ENCODE measurements around the gene TANGO2.

The TANGO2 gene

GRCh38 chr22:20039683-20040325 lies 18.9 kb downstream of the TANGO2 start:
- DNase-seq (ENCODE audit: low read depth in 3 of 3, low spot score in 1 of 3) = no peak

- no peak for DNase-seq (ENCODE audit: low read depth in 3 of 3, low spot score in 1 of 3)
Observed at GRCh38 chr22:20040327-20041200, 19.7 kb downstream of the TANGO2 start.

GRCh38 chr22:20043057-20043996 lies 22.4 kb downstream of the TANGO2 start:
- DNase-seq (ENCODE audit: low read depth in 3 of 3, low spot score in 1 of 3) = no peak

GRCh38 chr22:20043997-20044342 lies 23.1 kb downstream of the TANGO2 start:
- no peak for DNase-seq (ENCODE audit: low read depth in 3 of 3, low spot score in 1 of 3)

- DNase-seq (ENCODE audit: low read depth in 3 of 3, low spot score in 1 of 3) = no peak
Observed at GRCh38 chr22:20044495-20045151, 23.7 kb downstream of the TANGO2 start.

- DNase-seq (ENCODE audit: low read depth in 3 of 3, low spot score in 1 of 3) = no peak
Observed at GRCh38 chr22:20046730-20047129, 25.8 kb downstream of the TANGO2 start.

GRCh38 chr22:20051927-20052308 lies 31.0 kb downstream of the TANGO2 start:
- DNase-seq (ENCODE audit: low read depth in 3 of 3, low spot score in 1 of 3) = no peak

GRCh38 chr22:20052309-20053259 lies 31.7 kb downstream of the TANGO2 start:
- DNase-seq (ENCODE audit: low read depth in 3 of 3, low spot score in 1 of 3) = no peak

GRCh38 chr22:20053407-20054033 lies 32.6 kb downstream of the TANGO2 start:
- no peak for DNase-seq (ENCODE audit: low read depth in 3 of 3, low spot score in 1 of 3)

GRCh38 chr22:20054034-20054427 lies 33.1 kb downstream of the TANGO2 start:
- DNase-seq (ENCODE audit: low read depth in 3 of 3, low spot score in 1 of 3) = no peak

- no peak for DNase-seq (ENCODE audit: low read depth in 3 of 3, low spot score in 1 of 3)
Observed at GRCh38 chr22:20054485-20054884, 33.6 kb downstream of the TANGO2 start.

GRCh38 chr22:20055144-20055543 lies 34.2 kb downstream of the TANGO2 start:
- no peak for DNase-seq (ENCODE audit: low read depth in 3 of 3, low spot score in 1 of 3)

GRCh38 chr22:20055654-20056053 lies 34.7 kb downstream of the TANGO2 start:
- no peak for DNase-seq (ENCODE audit: low read depth in 3 of 3, low spot score in 1 of 3)

GRCh38 chr22:20056161-20056560 lies 35.3 kb downstream of the TANGO2 start:
- no peak for DNase-seq (ENCODE audit: low read depth in 3 of 3, low spot score in 1 of 3)

- DNase-seq (ENCODE audit: low read depth in 3 of 3, low spot score in 1 of 3) = no peak
Observed at GRCh38 chr22:20056696-20057386, 35.9 kb downstream of the TANGO2 start.

- DNase-seq (ENCODE audit: low read depth in 3 of 3, low spot score in 1 of 3) = no peak
Observed at GRCh38 chr22:20057596-20058268, 36.8 kb downstream of the TANGO2 start.

GRCh38 chr22:20058989-20059770 lies 38.3 kb downstream of the TANGO2 start:
- DNase-seq (ENCODE audit: low read depth in 3 of 3, low spot score in 1 of 3) = no peak
